Cortex of kidney (tissue), 1 donor: Measurements from ENCODE around the gene RPL36A.
A peak's percentile ranks its signal among the peaks of the same experiment; 100 is the strongest.

ENCODE experiments used
- DNase-seq: peaks from one replicate; lab custom pipeline; 2025; lab: John Stamatoyannopoulos, UW

The RPL36A gene

DNA sequence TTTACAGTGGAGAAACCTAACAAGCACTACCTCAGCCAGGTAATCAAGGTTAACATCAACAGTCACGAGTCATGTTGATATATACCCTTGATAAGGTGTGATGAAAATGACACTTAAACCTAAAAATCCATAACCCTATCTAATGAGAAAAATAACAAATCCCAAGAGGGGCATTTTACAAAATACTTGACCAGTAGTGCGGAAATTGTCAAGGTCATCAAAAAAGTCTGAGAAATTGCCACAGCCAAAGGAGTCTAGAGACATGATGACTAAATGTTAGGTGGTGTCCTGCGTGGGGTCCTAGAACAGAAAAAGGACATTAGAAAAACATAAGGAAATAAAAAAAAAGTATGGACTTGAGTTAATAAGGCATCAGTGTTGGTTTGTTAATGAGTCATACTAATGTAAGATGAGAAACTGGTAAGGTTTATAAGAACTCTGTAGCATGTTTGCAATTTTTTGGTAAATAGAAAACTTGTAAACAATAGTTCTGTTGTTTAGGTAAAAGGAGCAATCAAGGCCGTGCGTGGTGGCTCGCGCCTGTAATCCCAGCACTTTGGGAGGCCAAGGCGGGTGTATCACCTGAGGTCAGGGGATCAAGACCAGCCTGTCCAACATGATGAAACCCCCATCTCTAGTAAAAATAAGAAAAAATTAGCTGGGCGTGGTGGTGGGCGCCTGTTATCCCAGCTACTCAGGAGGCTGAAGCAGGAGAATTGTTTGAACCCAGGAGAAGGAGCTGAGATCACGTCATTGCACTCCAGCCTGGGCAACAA is 2.9 kb downstream of the RPL36A start:
- DNase-seq, result no peak

DNA sequence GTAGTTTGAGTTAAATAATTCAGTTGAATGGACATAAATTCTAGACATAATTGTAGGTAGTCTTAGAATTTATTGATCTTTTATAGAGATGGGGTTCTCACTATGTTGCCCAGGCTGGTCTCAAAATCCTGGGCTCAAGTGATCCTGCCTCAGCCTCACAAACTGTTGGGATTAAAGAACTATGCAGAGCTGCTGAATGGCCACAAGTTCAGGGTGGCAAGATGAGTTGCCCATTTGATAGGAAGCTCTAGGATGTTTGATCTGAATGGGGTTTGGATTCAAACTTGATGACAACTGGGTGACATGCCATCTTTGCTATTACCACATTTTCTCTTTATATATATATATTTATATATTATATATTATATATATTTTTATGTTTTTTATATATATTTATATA is 3.6 kb downstream of the RPL36A start:
- DNase-seq, result no peak

DNA sequence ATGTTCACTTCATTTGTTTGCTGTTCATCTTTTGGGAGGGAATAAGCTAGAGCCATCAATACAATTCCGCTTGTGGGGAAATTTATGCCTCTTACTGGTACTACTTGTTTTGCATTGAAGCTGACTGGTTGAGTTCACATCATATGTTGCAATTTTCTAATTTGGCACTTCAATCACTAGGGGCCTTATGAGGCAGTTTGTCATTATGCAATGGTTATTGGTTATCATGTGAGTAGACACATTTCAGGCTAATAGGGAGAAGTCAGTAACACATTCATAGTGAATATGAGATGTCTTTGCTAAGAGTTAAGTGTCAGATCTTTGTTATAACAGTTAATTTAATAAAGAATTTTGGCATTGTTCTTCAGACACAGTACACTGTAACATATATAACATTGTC is 5.0 kb downstream of the RPL36A start:
- no peak for DNase-seq

DNA sequence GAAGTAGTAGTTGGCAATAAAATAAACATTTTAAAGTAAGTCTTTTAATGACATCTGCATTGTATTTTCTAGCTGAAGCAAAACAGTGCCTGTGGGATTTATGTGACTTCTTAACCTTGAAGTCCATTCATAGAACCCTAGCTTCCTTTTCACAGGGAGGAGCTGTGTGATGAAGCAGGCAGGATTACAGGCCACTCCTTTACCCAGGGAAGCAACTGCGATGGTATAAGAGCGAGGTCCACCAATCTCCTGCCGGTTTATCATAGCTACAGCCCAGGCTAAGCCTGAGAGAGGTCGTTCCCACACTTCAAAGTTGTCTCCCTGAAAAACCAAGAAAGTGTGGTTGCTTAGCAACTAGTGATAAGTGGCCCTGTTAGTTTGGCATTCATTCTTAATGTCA is 7.0 kb downstream of the RPL36A start:
- no peak for DNase-seq

DNA sequence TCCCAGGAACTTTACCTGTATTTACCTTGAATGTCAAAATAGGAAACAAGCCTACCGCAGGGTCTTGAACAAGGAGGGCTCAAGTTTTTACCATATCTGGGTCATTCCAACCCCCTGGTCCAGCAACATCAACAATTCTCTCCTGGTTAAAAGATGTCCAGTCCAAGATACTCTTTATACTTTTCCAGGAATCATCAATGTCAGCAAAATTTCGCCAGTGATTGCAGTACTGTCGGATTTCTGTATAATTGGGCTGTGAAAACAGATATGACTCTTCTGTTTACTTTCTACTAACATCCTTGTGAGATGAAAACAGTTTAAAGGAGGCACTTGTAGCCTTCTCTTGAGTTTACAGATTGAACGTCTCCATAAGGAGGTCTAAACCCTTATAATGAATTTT is 7.9 kb downstream of the RPL36A start:
- DNase-seq, result no peak

DNA sequence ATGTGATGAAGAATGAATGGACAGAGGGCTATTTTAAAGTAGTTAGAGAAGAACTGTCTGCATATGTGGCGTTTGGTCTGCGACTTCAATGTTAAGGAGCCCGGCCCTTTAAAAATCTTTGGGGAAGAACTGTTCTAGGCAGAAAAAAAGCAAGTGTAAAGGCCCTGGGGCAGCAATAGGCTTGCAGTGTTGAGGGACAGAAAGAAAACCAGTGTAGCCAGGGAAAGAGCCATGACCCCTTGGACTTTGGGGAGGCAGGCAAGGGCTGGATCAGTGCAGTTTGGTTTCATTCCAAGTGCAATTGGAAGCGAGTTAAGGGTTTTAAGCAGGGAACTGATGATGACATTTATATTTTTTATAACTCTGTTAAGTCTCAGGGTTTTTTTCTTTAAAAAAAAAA is 9.0 kb downstream of the RPL36A start:
- DNase-seq, result no peak

DNA sequence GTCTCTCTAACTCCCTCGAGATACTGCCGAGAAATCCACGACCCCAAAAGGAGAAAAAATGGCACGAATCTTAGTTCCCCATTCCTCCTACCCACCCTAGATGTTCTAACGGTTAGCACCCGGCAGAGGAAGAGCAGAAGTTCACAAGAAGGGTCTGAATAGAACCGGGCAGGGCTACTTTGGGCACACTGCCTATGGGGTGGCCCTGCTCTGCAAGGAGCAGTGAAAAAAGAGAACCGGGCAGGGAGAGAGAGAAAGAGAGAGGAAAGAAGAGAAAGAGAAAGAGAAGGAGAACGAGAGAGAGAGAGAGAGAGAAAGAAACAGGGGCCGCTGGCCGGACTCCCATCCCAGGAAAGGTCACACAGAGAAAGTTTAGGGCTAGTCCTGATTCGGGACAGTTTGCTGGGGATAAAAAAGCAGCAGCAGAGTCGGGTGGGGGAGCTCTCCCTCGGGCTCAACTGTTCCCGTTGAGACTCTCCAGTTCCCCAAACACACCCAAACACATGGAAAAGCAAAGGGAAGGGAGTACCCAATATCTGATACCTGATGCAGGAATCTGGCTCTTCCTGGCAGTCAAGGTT is 16.4 kb downstream of the RPL36A start:
- DNase-seq, result no peak

DNA sequence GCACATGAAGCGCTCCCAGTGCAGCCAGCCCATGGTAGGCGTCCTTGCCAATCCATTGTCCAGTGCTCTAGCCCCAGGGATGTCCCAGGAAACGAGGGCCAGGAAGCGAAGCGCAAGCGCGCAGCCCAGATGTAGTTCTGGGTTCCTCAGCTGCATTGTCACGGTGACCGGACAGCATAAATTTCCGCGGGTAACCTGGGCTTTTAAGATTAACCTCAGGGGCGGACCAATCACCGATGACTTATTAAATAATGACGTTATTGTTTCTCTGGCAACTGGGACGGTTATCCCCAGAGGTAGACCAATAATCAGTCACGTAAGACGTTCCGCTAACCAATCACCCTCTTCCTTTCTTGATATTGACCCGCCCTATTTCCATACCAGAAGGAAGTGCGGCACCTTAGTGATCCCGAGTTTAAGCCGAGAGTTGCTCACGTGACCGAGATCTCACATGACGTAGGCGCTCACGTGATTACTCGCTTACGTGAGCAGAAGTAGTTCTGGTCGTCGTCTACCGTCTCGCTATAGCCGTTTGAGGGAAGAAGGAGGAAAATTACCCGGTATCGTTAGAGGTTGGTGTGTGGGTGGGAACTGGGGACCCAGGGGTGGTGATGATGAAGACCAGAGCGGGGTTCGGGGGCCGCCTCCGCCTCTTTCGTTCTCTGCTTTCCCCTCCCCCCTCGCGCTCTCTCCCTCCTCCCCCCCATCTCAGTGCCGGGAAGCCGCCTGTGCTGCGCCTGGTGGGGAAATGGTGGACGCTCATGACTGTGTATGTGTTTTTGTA is 17.1 kb downstream of the RPL36A start, which contains the start of the genes GLA and HNRNPH2:
TSS of gene GLA (minus strand) at position 178 of the 784 bp plus-strand sequence. CDS start at position 156, 22 bp downstream.
TSS of gene HNRNPH2 (plus strand) at position 475 of the 784 bp plus-strand sequence. CDS start 3,767 bp downstream, outside the sequence.
- no peak for DNase-seq

DNA sequence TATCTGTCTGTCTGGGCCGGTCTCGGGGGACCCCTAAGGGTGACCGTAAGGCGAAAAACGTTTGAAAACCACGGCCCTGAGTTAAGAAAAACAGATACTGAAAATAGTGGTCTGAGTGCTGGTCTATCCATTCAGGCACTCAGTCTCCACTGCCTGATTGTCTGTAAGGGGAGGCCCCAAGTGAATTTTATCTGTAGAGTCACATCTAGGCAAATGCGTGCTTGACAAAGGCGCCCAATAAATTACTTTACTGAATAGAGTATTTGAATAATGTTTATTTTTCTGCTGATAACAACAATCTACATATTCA is 17.7 kb downstream of the RPL36A start:
- no peak for DNase-seq

DNA sequence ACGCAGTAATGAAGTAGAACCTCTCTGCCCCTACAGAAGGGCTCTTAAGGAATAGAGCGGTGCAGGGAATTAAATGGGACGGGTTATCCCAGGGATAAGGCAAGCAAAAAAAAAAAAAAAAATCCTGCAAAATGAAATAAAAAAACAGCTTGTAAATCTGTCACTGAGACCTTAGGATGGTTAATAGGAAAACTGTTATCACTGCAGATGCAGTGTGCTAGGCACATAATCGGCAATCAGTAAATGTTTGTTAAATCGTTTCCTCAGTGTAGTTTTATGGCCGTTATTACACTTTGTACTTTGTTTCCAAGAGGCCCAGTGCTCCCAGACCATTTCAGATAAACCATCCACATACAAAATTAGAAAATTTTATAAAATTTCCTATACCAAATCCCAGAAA is 18.2 kb downstream of the RPL36A start:
- no peak for DNase-seq

DNA sequence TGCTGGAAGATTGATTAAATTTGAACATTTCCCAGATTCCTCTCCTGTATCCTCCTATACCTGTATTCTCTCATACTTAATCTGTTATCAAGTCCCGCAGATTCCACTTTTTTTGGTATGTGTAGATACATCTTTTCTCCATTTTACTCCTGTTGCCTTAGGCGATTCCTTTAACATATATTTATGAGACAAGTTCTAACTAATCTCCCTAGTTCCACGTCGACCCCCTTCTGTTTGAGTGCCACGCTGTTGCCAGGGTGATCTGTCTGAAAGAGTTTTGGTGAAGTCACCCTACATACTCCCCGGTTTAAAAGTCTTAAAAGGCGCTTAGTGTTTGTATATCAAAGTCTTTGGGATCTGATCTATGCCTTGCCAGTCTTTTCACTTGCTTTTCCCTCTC is 19.6 kb downstream of the RPL36A start:
- DNase-seq, result no peak

DNA sequence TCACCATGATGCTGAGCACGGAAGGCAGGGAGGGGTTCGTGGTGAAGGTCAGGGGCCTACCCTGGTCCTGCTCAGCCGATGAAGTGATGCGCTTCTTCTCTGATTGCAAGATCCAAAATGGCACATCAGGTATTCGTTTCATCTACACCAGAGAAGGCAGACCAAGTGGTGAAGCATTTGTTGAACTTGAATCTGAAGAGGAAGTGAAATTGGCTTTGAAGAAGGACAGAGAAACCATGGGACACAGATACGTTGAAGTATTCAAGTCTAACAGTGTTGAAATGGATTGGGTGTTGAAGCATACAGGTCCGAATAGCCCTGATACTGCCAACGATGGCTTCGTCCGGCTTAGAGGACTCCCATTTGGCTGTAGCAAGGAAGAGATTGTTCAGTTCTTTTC is 21.2 kb downstream of the RPL36A start:
- DNase-seq, result no peak

DNA sequence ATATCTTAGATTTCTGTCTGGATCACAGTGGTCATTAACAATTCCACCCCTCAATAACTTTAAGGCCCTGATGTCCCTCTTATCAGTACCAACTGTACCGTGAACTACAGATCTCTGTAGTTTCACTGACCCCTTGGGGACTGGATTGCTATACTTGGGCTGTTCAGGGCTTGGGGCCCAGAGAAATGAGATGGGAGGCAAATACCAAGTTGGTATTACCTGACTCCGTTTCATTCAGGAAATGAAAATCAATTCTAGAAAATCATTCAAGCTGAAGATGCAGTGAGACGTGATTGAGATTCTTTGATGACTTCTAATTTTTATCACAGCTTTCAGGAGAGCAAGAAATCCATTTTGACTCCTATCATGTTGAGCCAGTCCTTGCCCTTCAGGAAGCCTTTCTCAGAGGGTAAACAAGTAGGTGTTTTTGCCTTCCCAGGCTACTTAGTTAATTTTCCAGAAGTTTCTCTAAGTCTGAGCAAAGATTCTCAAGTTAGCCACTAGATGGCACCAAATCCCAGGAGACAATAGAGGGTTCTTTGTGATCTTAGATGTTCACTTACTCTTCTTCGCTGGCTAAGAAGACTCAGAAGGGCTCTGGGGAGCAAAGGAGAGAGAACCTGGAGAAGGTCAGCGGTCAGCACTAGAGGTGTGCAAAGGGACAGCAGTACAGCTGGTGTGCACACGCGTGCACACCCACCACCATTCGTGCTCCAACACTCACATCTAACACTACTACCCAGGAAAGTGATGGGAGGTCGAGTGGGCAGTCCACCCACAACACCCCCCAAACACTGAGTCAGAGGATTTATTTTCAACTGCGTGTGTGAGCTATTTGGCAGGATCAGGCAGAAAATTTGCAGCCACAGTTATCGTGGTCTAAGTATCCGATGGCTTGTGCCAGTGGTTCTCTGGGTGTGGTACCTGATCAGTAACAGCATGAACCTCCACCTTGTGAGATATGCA is 24.7 kb downstream of the RPL36A start:
- no peak for DNase-seq

DNA sequence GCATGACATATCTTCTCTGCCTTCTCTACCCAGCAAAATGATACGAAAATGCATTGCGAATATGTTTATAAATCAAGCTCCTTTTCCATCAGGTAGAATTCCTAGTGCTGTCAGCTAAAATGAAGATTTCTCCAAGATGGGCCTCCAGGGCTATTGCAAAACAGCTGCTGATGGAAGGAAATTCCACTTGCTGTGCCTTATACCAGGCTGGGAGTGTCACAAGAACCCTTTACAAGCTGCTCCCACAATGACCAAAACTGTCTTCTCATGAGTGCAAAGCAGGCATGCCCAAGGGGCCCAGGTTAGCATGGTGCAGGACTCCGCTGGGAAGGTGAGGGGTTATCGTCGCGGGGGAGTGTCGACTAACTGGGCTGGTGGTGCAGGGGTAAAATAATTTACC is 25.9 kb downstream of the RPL36A start:
- no peak for DNase-seq

DNA sequence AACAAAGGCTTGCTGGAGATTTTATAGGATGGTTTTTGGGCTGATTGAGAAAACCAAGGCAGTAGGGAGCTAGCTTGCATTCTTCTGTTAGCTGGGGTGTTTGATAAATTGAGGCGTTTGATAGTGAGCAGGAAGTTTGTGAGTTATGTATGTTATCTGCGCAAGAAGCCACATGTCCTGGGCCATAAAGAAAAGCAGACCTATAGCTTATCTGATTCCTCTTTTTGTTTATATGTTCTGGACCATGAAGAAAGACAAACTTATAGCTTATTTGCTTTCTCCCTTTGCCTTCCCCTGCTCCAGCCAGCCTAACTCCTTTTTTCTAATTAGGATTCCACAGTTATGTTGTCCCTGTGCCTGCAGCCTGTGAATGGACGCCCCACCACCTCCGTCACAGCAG is 26.4 kb downstream of the RPL36A start:
- no peak for DNase-seq

DNA sequence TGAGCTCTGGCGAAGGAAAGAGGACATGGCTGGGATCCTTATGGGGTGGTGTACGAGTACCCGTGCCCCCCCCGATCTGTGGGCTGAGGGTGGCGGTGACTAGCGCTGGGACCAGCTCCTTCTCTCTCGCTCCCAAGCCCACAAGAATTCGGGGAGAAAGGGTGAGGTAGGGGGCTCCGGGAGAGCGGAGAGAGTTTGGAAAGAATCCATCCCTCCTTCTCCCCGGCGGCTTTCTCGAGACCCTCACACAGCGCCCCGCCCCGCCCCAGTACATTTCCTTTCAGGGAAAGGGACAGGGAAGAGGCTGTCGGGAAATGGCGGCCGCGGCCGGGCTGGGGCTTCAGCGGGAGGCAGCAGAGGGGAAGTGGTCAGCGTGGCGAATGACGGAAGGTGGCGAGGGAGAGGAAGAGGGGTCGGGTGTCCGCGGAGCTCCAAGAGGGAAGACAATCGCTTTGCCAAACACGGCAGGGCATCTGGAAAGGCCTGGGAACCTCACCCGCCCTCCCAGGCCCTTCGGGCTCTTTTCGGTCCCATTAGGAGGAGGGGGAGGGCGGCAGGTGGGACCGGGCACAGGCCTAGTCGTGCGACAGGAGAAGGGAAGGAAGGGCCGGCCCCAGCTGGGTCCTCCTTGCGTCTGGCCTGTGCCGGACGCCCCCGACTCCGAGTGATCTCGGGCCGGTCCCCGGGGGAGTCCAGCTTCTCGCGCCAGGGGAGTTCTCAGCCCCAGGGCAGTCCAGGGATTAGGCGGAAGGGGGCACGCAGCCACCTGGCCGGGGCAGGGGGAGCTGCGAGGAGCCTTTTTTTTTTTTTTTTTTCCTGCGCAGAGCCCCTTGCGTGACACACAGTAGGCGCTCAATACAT is 27.4 kb downstream of the RPL36A start:
- DNase-seq, result peak; percentile 4

DNA sequence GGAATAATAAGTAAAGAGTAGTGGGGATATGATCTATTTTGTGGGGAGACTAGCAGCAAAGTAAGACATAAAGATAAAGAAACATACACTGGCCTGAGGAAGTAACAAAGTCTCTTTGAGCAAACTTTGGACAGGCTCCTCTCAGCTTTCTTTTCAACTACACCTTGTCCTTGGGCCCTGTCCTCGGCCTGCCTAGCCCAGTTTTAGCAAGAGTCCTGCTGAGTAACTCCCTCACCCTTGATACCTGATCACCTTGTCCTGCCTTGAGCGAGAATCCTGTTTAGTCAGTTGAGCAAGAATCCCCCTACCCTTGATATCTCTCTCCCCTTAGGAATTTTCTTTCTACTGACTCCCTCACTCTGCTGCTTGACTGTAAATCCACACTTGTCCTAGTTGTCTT is 28.7 kb downstream of the RPL36A start:
- no peak for DNase-seq

DNA sequence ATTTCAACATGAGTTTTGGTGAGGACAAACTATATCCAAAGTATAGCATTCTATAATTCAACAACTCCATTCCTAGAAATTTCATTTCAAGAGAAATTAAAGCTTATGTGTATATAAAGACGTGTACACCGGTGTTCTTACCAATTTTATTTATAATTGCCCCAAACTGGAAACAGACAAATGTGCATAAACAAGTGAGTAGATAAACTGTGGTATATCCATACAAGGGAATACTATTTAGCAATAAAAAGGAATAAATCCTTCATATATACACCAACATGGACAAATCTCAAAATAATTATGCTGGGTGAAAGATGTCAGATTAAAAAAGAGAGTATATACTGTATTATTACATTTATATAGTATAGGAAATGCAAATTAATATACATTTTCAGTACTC is 37.1 kb downstream of the RPL36A start:
- no peak for DNase-seq

DNA sequence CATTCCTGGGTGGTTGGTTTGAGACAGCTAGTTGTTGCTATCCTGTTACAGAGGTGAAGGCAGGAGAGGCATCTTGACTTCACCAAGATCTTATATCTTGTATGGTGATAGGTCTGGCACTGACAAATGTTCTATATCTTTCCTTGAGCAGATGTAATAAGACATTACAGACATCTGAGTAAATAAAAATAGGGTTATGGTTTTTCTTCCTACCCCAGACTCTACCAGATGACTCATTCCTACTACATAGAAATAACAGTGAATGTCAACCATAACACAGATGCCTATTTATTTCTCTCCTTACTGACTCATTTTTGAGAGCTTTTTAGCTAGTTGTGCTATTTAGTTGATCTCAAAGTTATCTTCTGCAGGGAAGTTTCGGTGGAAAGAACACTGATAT is 39.1 kb downstream of the RPL36A start:
- no peak for DNase-seq

DNA sequence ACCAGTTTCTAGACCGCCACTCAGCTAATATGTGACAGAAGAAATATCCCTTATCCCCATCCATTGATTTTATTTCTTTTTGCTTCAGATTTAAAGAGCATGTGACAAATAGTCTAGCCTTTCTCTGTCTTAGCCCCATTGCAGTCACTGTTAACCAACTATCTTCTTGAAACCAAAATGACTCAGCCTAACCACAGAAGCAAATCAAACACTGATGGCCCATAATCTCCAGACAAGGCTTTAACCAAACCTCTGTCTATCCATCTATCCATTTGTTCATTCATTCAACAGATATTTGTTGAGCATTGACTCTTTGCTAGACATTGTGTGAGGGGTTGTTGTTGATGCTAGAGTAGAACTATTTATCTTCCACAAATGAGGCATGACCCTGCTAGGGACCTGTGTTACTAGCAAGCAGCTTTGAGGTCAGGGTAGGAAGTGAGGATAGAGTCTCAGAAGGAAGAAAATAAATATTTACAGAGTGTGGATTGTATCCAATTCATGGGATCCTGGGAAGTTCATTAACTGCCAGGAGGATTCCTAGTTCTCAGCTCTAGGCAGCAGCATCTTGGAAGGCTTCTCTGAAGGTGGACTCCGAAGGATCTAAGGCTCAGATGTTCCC is 39.8 kb downstream of the RPL36A start:
- no peak for DNase-seq

DNA sequence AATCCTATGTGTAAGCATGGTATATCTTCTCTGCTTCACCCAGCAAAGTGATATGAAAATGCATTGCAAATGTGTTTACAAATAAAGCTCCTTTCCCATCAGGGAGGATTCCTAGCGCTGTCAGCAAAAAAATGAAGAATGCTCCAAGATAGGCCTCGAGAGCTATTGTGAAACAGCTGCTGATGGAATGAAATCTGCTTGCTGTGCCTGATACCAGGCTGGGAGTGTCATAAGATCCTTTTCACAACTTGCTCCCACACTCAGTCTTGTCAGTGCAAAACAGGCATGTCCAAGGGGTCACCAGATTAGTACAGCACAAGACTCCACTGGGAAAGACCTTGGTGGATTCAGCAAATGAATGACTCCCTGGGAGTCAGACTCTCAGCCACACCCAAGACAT is 51.3 kb downstream of the RPL36A start:
- DNase-seq, result no peak
